PC-9 (cell line): ENCODE data around the gene ACSL1. TPM values are rescaled to one million over a fixed set of nuclear protein-coding genes. Genes with fewer than 3 reads are reported as not detected.

Experiments used
- BruUV-seq: library from RNA; stranded (reverse); fragments of 400-500 nt; replicated peaks from 2 replicates; lab custom pipeline; 2021; lab: Mats Ljungman, UMichigan
- CTCF ChIA-PET: fragments of 300-600 bp; sonication (Branson Sonifier 250); formaldehyde crosslinking; loops from one replicate; lab custom pipeline; 2022; ENCODE audit warnings: antibody characterized with exemption; lab: Charles Lee
- POLR2A ChIA-PET: fragments of 300-600 bp; sonication (Branson Sonifier 250); formaldehyde crosslinking; loops from one replicate; lab custom pipeline; 2022; ENCODE audit warnings: antibody characterized with exemption; ENCODE audit not compliant: unreplicated experiment; lab: Charles Lee
- DNase-seq, 2 experiments: peaks; one replicate each; pipeline versions ENCODE4 v3.0.0 to v3.0.0-alpha.2; 2015 to 2022; ENCODE audit warnings: mixed read lengths in 1 of 2
- H2AFZ ChIP-seq: fragments of 200-600 bp; sonication (generic); 2 replicates; pipeline ENCODE4 v1.8.1; 2017; ENCODE audit warnings: antibody characterized with exemption
- H3F3A ChIP-seq: fragments of 200-600 bp; sonication (generic); 2 replicates; pipeline ENCODE4 v1.8.1; 2017; ENCODE audit warnings: antibody characterized with exemption, mild to moderate bottlenecking, low read depth; ENCODE audit not compliant: insufficient read depth
- H3K27ac ChIP-seq: fragments of 200-600 bp; sonication (generic); 2 replicates; pipeline ENCODE4 v1.6.1; 2016; ENCODE audit warnings: mixed run types
- H3K27me3 ChIP-seq: fragments of 200-600 bp; sonication (generic); 2 replicates; pipeline ENCODE4 v1.6.1; 2016; ENCODE audit warnings: low read depth, mixed run types; ENCODE audit not compliant: insufficient read depth
- H3K36me3 ChIP-seq: fragments of 200-600 bp; sonication (generic); 2 replicates; pipeline ENCODE4 v1.6.1; 2016; ENCODE audit warnings: low read depth, mixed run types
- H3K4me1 ChIP-seq: fragments of 200-600 bp; sonication (generic); replicated peaks from 2 replicates; pipeline ENCODE4 v1.6.1; 2016; ENCODE audit warnings: mixed run types; ENCODE audit not compliant: insufficient read depth
- H3K4me2 ChIP-seq: fragments of 200-600 bp; sonication (generic); 2 replicates; pipeline ENCODE4 v1.6.1; 2017; ENCODE audit warnings: mixed run types
- H3K4me3 ChIP-seq: fragments of 200-600 bp; sonication (generic); 2 replicates; pipeline ENCODE4 v1.6.1; 2016; ENCODE audit warnings: mixed run types
- H3K79me2 ChIP-seq: fragments of 200-600 bp; sonication (generic); 2 replicates; pipeline ENCODE4 v1.6.1; 2017; ENCODE audit warnings: low read depth, mixed run types
- H3K9me2 ChIP-seq: fragments of 200-600 bp; sonication (generic); 2 replicates; pipeline ENCODE4 v1.8.1; 2017; ENCODE audit warnings: mild to moderate bottlenecking; ENCODE audit not compliant: insufficient read depth
- H3K9me3 ChIP-seq: fragments of 200-600 bp; sonication (generic); 2 replicates; pipeline ENCODE4 v1.8.1; 2016; ENCODE audit warnings: low read depth; ENCODE audit not compliant: insufficient read depth
- H4K20me1 ChIP-seq: fragments of 200-600 bp; sonication (generic); 2 replicates; pipeline ENCODE4 v1.8.1; 2017; ENCODE audit not compliant: insufficient read depth
- EZH2 ChIP-seq: fragments of 200-600 bp; sonication (generic); IDR thresholded peaks from 2 replicates; pipeline ENCODE4 v1.8.0; 2017; ENCODE audit warnings: antibody characterized with exemption, low read depth
- intact Hi-C: fragments of 100-400 bp; cut with micrococcal nuclease; formaldehyde crosslinking; loops from one replicate; pipeline ENCODE4 v1.10.0; 2022; ENCODE audit not compliant: unreplicated experiment
- total RNA-seq: library from RNA; stranded (reverse); gene quantifications from 2 replicates; pipeline ENCODE4 v1.2.3, GENCODE V29; 2021
- TF ChIP-seq, protein P1 (sequence below): fragments of 200-600 bp; sonication (generic); conservative IDR thresholded peaks from 2 replicates; pipeline ENCODE4 v1.6.1; 2017; ENCODE audit warnings: mixed run types, antibody characterized with exemption, mild to moderate bottlenecking, moderate library complexity

The ACSL1 gene
- total RNA-seq, 1 experiment from 2014 or later, result 96.6 TPM

DNA sequence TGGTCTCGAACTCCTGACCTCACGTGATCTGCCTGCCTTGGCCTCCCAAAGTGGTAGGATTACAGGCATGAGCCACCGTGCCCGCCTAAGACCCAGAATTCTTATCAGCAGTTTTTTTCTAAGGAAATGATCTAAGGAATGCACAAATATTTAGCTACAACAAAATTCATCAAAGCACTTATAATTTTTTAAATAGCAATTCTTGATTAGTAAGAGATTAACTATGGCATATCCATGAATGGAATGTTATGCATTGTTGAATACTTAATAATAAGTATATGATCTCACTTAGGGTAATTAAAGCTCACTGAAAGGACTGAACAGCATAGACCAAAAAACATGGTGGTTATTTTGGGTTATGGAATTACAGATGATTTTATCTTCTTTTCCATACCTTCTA, 110.2 kb downstream of the ACSL1 start:
- Histone ChIP-seq H4K20me1 (no peaks in the 10 kb centered on the region), H3K4me1 (no peaks in the 10 kb centered on the region), H3K79me2 (no peaks in the 10 kb centered on the region), H3K4me2 (no peak overlapping the region), H3K27ac (no peak overlapping the region), H3K4me3 (no peak overlapping the region), H3K9me2 (no peaks in the 10 kb centered on the region), H3K27me3 (no peaks in the 10 kb centered on the region), H3K36me3 (no peaks in the 10 kb centered on the region), H3F3A (no peaks in the 10 kb centered on the region), H3K9me3 (no peaks in the 10 kb centered on the region), H2AFZ (no peak overlapping the region)
- POLR2A ChIA-PET, result interaction anchor here (0.6 to 0.8 kb wide), 2 partner anchors 29 to 461 kb away, joined by 3 to 13 read pairs; no protein-coding TSS in a partner anchor
- intact Hi-C loops, result no loop called here
- CTCF ChIA-PET, result no interaction called here
- TF ChIP-seq EZH2, result no peak
- TF ChIP-seq, protein P1, sequence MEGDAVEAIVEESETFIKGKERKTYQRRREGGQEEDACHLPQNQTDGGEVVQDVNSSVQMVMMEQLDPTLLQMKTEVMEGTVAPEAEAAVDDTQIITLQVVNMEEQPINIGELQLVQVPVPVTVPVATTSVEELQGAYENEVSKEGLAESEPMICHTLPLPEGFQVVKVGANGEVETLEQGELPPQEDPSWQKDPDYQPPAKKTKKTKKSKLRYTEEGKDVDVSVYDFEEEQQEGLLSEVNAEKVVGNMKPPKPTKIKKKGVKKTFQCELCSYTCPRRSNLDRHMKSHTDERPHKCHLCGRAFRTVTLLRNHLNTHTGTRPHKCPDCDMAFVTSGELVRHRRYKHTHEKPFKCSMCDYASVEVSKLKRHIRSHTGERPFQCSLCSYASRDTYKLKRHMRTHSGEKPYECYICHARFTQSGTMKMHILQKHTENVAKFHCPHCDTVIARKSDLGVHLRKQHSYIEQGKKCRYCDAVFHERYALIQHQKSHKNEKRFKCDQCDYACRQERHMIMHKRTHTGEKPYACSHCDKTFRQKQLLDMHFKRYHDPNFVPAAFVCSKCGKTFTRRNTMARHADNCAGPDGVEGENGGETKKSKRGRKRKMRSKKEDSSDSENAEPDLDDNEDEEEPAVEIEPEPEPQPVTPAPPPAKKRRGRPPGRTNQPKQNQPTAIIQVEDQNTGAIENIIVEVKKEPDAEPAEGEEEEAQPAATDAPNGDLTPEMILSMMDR, result no peak
- DNase-seq, result no peak
- BruUV-seq, result no TSS peak

DNA sequence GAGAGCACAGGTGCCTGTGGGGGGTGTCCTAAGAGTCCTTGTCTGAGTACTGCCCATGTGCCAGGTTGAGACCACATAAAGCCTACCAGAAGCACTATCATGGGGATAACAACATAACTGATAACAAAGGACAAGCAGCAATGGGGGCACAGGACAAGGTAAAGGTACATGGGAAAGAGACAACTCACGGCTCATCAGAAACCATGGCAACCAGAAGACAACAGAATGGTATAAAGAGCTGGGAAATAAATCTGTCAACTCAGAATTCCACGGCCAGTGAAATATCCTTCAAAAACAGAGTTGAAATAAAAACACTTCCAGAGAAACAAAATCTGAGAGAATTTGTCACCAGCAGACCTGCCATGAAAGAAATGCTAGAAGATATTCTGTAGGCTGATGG, 111.9 kb downstream of the ACSL1 start:
- H4K20me1 ChIP-seq, result no peaks in the 10 kb centered on the region
- H3F3A ChIP-seq, result no peaks in the 10 kb centered on the region
- no peak overlapping the region for H3K4me2 ChIP-seq
- ChIA-PET POLR2A (no interaction called here), CTCF (no interaction called here)
- H2AFZ ChIP-seq, result no peak overlapping the region
- BruUV-seq, result no TSS peak
- H3K79me2 ChIP-seq, result no peaks in the 10 kb centered on the region
- no peak overlapping the region for H3K4me3 ChIP-seq
- no peak overlapping the region for H3K27ac ChIP-seq
- TF ChIP-seq, protein P1, result no peak
- no peak for TF ChIP-seq EZH2
- H3K9me2 ChIP-seq, result no peaks in the 10 kb centered on the region
- H3K36me3 ChIP-seq, result no peaks in the 10 kb centered on the region
- no peaks in the 10 kb centered on the region for H3K27me3 ChIP-seq
- no peaks in the 10 kb centered on the region for H3K9me3 ChIP-seq
- DNase-seq, result no peak
- H3K4me1 ChIP-seq, result no peaks in the 10 kb centered on the region
- intact Hi-C loops, result no loop called here

DNA sequence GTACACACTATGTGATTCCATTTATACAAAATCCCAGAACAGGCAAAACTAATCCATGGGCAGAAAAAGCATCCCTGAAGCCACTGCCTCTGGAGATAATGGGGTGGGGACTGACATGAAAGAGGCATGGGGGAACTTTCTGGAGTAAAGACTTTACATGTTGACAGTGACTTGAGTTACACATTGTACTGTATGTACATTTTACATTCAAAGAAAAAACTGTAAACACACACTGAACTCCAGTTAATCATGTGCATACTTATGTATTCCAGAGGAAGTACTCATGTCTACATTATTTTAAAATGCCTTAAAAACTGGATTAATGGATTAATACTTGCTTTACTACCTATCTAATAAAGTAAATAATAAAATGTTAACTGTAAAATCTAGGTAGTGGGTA, 113.4 kb downstream of the ACSL1 start:
- Histone ChIP-seq H2AFZ (no peak overlapping the region), H3K9me2 (no peaks in the 10 kb centered on the region), H3K4me3 (no peak overlapping the region), H3K4me1 (no peaks in the 10 kb centered on the region), H3K9me3 (no peaks in the 10 kb centered on the region), H3K27ac (no peak overlapping the region), H4K20me1 (no peaks in the 10 kb centered on the region), H3K36me3 (no peaks in the 10 kb centered on the region), H3K79me2 (no peaks in the 10 kb centered on the region), H3K27me3 (no peaks in the 10 kb centered on the region), H3F3A (no peaks in the 10 kb centered on the region), H3K4me2 (no peak overlapping the region)
- ChIA-PET CTCF (no interaction called here), POLR2A (no interaction called here)
- BruUV-seq, result no TSS peak
- TF ChIP-seq EZH2, result no peak
- TF ChIP-seq, protein P1, result no peak
- DNase-seq, result no peak
- intact Hi-C loops, result no loop called here
